Astrocyte (in vitro differentiated cells and primary cell): Measurements from ENCODE around the gene ATP13A2. TPM values are rescaled to one million over a fixed set of nuclear protein-coding genes. Genes with fewer than 3 reads are reported as not detected.

ENCODE experiments used
- DNase-seq: peaks from one replicate; pipeline ENCODE4 v3.0.0-alpha.2; 2010; ENCODE audit warnings: low read depth
- FAIRE-seq: peaks from 2 replicates; lab custom pipeline; 2011; peaks lifted over from hg19 to GRCh38; lab: Jason Lieb, UNC
- H2AFZ ChIP-seq: 2 replicates; pipeline ENCODE4 v1.6.0; 2012; ENCODE audit warnings: low read depth, low read length, inconsistent platforms
- H3K27ac ChIP-seq: 2 replicates; pipeline ENCODE4 v1.5.1; 2011; ENCODE audit warnings: low read depth, low read length, inconsistent platforms
- H3K27me3 ChIP-seq: 2 replicates; pipeline ENCODE4 v1.6.0; 2011; ENCODE audit warnings: low read length, inconsistent platforms; ENCODE audit not compliant: insufficient read depth
- H3K36me3 ChIP-seq: 2 replicates; pipeline ENCODE4 v1.5.1; 2011; ENCODE audit warnings: low read length, inconsistent platforms; ENCODE audit not compliant: insufficient read depth
- H3K4me1 ChIP-seq: 2 replicates; pipeline ENCODE4 v1.5.1; 2011; ENCODE audit warnings: low read length, inconsistent platforms; ENCODE audit not compliant: insufficient read depth
- H3K4me2 ChIP-seq: 2 replicates; pipeline ENCODE4 v1.6.0; 2012; ENCODE audit warnings: low read length, inconsistent platforms
- H3K4me3 ChIP-seq: 2 replicates; pipeline ENCODE4 v1.5.1; 2011; ENCODE audit warnings: low read depth, mild to moderate bottlenecking, low read length, inconsistent platforms; ENCODE audit not compliant: insufficient read depth
- H3K79me2 ChIP-seq: 2 replicates; pipeline ENCODE4 v1.6.0; 2012; ENCODE audit warnings: mild to moderate bottlenecking, low read length, inconsistent platforms; ENCODE audit not compliant: insufficient read depth
- H3K9ac ChIP-seq: 2 replicates; pipeline ENCODE4 v1.6.0; 2012; ENCODE audit warnings: mild to moderate bottlenecking, low read length, inconsistent platforms
- H3K9me3 ChIP-seq: 2 replicates; pipeline ENCODE4 v1.5.1; 2012; ENCODE audit warnings: low read depth, mild to moderate bottlenecking, low read length, inconsistent platforms; ENCODE audit not compliant: insufficient read depth
- H4K20me1 ChIP-seq: 2 replicates; pipeline ENCODE4 v1.6.0; 2012; ENCODE audit warnings: low read length, inconsistent platforms; ENCODE audit not compliant: insufficient read depth
- H3K27ac Mint-ChIP-seq: one replicate; pipeline ENCODE4 v1.8.0; 2021; ENCODE audit warnings: mild to moderate bottlenecking, mixed read lengths; ENCODE audit not compliant: unreplicated experiment
- H3K27me3 Mint-ChIP-seq: one replicate; pipeline ENCODE4 v1.8.0; 2021; ENCODE audit warnings: low read depth, mixed read lengths; ENCODE audit not compliant: unreplicated experiment
- H3K36me3 Mint-ChIP-seq: one replicate; pipeline ENCODE4 v1.8.0; 2021; ENCODE audit warnings: low read depth, mixed read lengths; ENCODE audit not compliant: unreplicated experiment
- H3K4me1 Mint-ChIP-seq: one replicate; pipeline ENCODE4 v1.8.0; 2021; ENCODE audit warnings: low read depth, mixed read lengths; ENCODE audit not compliant: unreplicated experiment
- H3K4me3 Mint-ChIP-seq: one replicate; pipeline ENCODE4 v1.8.0; 2021; ENCODE audit warnings: mild to moderate bottlenecking, moderate library complexity, mixed read lengths; ENCODE audit not compliant: unreplicated experiment
- H3K9me3 Mint-ChIP-seq: one replicate; pipeline ENCODE4 v1.8.0; 2021; ENCODE audit warnings: mild to moderate bottlenecking, mixed read lengths; ENCODE audit not compliant: unreplicated experiment
- CTCF ChIP-seq: IDR thresholded peaks from 2 replicates; pipeline ENCODE4 v1.5.1; 2011; ENCODE audit warnings: low read depth, mild to moderate bottlenecking, inconsistent platforms, low read length, moderate library complexity; ENCODE audit not compliant: insufficient read depth
- EZH2 ChIP-seq: IDR thresholded peaks from 2 replicates; pipeline ENCODE4 v1.6.1; 2012; ENCODE audit warnings: mild to moderate bottlenecking, low read length, inconsistent platforms; ENCODE audit not compliant: insufficient read depth
- total RNA-seq: library from RNA; stranded (reverse); gene quantifications from 2 replicates; pipeline ENCODE4 v1.2.1, GENCODE V29; 2021

Gene ATP13A2
- total RNA-seq, 1 donor from 2014 or later: 67.8 TPM

GRCh38 chr1:16971341-16972188 lies 40.2 kb downstream of the ATP13A2 start:
- no peak for TF ChIP-seq CTCF
- Histone ChIP-seq H3K9me3 (no peaks in the 10 kb centered on the region), H3K27me3 (no peaks in the 10 kb centered on the region), H3K79me2 (peaks cover 12% of the 10 kb centered on the region), H3K4me1 (peaks cover 22% of the 10 kb centered on the region), H3K4me3 (no peak overlapping the region), H3K4me2 (no peak overlapping the region), H3K9ac (no peak overlapping the region), H3K27ac (no peak overlapping the region), H4K20me1 (peaks cover 44% of the 10 kb centered on the region), H3K36me3 (peaks cover 7% of the 10 kb centered on the region), H2AFZ (no peak overlapping the region)
- Mint-ChIP-seq H3K27ac (no peak overlapping the region), H3K9me3 (no peaks in the 10 kb centered on the region), H3K4me1 (peaks cover 2% of the 10 kb centered on the region), H3K36me3 (no peaks in the 10 kb centered on the region), H3K27me3 (no peaks in the 10 kb centered on the region), H3K4me3 (no peak overlapping the region)
- FAIRE-seq: no peak
- DNase-seq: peak; percentile 51

DNA sequence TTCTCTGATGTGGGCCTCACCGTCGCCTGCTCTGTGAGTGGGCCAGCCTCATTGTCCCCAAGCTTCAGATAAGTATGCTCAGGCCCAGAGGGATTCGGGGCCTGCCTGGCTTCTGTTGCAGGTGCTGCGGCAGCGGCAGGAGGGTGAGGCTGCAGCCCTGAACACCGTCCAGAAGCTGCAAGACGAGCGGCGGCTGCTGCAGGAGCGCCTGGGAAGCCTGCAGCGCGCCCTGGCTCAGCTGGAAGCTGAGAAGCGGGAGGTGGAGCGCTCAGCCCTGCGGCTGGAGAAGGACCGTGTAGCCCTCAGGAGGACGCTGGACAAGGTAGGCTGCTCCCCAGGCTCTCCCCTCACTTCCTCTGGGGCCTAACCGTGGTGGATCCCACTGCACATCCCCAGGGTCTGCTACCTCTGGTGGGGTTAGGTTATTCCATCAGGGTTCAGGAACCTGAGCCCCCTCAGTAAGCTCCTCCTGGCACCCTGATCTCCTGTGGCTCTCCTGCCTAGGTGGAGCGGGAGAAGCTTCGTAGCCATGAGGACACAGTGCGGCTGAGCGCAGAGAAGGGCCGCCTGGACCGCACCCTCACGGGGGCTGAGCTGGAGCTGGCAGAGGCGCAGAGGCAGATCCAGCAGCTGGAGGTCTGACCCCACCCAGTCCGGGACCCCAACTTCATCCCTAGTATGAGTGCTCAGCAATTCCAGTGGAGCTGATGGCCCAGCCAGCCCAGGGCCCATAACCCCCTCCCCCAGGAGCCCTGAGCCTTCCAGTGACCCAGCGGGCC lies 41.4 kb downstream of the ATP13A2 start:
- Histone ChIP-seq H3K9me3 (no peaks in the 10 kb centered on the region), H2AFZ (no peak overlapping the region)

More for the DNA sequence above, 41.4 kb downstream of the ATP13A2 start:
- no peaks in the 10 kb centered on the region for H3K27me3 Mint-ChIP-seq
- Histone ChIP-seq H3K4me3 (no peak overlapping the region), H3K4me2 (no peak overlapping the region), H3K27me3 (no peaks in the 10 kb centered on the region), H3K9ac (no peak overlapping the region), H4K20me1 (peaks cover 31% of the 10 kb centered on the region), H3K4me1 (peaks cover 27% of the 10 kb centered on the region), H3K27ac (no peak overlapping the region), H3K36me3 (peaks cover 7% of the 10 kb centered on the region), H3K79me2 (peaks cover under 1% of the 10 kb centered on the region)
- no peak overlapping the region for H3K4me3 Mint-ChIP-seq
- H3K36me3 Mint-ChIP-seq: peaks cover 8% of the 10 kb centered on the region
- no peak overlapping the region for H3K27ac Mint-ChIP-seq
- peaks cover 5% of the 10 kb centered on the region for H3K4me1 Mint-ChIP-seq
- no peaks in the 10 kb centered on the region for H3K9me3 Mint-ChIP-seq
- no peak for TF ChIP-seq EZH2
- TF ChIP-seq CTCF: no peak
- DNase-seq (no peak), FAIRE-seq (no peak)
